Measurements from ENCODE around the gene COPZ2. TPM values are rescaled to one million over a fixed set of nuclear protein-coding genes. Genes with fewer than 3 reads are reported as not detected.

Gene COPZ2
- total RNA-seq, 6 experiments from 2014 or later: 18.9 to 26.6 (median 23.8) TPM

DNA sequence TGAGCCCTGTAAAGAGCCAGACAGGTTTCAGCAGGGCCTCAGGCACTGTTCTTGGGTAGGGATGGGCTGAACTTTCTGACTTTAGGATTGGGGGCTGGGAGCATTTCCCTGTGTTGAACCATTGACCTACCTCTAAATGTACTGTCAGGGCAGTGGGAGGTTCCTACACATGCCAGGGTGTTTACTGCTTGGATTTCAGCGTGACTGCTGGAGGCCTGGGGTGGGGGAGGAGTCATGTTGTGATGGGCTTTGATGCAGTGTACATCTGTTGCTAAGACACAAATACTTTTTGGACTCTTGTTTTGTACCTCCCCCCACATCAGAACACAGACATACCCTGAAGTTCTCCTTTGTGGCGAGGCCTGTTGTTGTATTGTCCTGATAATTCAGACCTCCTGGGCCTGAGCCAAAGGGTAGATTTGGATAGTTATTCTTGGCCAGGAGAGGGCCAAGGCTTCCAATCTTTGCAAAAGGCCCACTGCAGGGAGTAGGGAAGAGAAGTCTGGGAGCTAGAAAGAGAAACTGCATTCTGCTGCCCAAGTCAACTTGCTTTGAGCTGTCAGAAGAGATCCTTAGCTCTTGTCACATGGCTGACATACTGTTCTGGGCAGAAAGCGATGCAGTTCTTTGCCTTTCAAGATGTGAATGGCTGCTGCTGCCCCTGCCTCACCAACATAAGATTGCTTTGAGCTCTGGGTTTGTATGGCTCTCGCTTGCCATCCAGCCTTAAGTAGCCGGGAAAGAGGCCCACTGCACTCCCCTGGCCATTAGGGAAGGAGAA lies 14.3 kb upstream of the COPZ2 start:
- intact Hi-C loops (cut with DNase I): no loop called here
- 18% methylated on average over 3 of the region's 5 CpGs for WGBS (ENCODE audit: insufficient coverage, low coverage, low lambda C conversion rate, missing lambda C conversion rate)
- Histone ChIP-seq H3K27me3 (no peaks in the 10 kb centered on the region), H3K4me1 (peaks cover 2 to 63% (median 28%) of the 10 kb centered on the region in 4 donors), H3K4me3 (peak overlapping the region in 2 of 3 donors; percentile 32 to 83), H3K36me3 (peaks cover 0 to 21% (median 4%) of the 10 kb centered on the region in 4 donors), H3K27ac (peak overlapping the region; percentile 62 to 96 (median 91)), H3K9me3 (no peaks in the 10 kb centered on the region)
- TF ChIP-seq POLR2A (IDR thresholded peaks at IDR 0.05): no peak
- TF ChIP-seq, protein P1, sequence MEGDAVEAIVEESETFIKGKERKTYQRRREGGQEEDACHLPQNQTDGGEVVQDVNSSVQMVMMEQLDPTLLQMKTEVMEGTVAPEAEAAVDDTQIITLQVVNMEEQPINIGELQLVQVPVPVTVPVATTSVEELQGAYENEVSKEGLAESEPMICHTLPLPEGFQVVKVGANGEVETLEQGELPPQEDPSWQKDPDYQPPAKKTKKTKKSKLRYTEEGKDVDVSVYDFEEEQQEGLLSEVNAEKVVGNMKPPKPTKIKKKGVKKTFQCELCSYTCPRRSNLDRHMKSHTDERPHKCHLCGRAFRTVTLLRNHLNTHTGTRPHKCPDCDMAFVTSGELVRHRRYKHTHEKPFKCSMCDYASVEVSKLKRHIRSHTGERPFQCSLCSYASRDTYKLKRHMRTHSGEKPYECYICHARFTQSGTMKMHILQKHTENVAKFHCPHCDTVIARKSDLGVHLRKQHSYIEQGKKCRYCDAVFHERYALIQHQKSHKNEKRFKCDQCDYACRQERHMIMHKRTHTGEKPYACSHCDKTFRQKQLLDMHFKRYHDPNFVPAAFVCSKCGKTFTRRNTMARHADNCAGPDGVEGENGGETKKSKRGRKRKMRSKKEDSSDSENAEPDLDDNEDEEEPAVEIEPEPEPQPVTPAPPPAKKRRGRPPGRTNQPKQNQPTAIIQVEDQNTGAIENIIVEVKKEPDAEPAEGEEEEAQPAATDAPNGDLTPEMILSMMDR (IDR thresholded peaks at IDR 0.05): peak in 1 of 4 donors; percentile 5
- peak; percentile 4 to 42 (median 15) for ATAC-seq
- peak in 2 of 3 donors; percentile 72 to 82 for DNase-seq

DNA sequence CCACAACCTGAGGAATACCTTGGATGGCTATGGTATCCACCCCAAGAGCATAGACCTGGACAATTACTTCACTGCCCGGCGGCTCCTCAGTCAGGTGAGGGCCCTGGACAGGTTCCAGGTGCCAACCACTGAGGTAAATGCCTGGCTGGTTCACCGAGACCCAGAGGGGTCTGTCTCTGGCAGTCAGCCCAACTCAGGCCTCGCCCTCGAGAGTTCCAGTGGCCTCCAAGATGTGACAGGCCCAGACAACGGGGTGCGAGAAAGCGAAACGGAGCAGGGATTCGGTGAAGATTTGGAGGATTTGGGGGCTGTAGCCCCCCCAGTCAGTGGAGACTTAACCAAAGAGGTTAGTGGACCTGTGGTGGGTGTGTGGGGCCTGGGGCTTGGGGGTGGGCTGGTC lies 13.7 kb upstream of the COPZ2 start:
- DNase-seq: peak in 1 of 3 donors; percentile 59
- 39% methylated on average over 7 of the region's 10 CpGs for WGBS (ENCODE audit: insufficient coverage, low coverage, low lambda C conversion rate, missing lambda C conversion rate)
- intact Hi-C loops (cut with DNase I): no loop called here

DNA sequence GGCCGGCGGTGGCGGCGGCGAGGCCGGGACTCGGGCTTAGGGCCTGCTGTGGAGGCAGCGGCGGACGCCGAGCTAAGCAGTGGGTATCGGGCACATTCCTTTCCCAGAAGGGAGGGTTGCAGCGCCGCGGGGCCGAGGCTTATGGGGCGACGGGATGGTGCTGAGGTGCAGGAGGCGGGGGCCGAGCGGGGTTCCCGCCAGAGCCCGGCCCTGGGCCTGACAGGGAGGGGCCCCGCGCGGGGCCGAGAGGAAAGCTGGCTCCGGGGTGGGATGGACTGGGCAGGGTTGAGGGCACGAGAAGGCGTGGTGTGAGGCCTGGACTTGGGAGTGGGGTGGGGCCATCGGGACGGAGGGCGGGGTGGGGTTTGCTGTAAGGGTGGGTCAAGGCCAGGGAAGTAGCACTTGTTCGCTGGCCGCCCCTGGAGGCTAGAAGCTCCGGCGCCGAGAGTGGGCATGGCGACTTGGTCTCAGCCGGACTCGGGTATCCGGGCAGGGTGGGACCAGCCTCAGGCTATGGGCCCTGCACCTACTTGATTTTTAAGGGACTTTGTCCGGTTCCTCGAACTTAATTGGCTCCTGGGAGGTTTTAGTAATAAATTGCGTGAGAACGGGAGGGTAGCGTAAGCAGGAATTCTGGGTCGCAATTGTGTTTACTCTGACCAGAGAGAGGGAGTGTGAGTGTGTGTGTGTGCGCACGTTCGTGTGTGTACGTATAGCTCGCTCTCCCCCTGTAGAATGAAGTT lies 11.0 kb upstream of the COPZ2 start:
- peaks cover 0 to 11% (median 0%) of the 10 kb centered on the region in 4 donors for H3K36me3 ChIP-seq
- peaks cover 2 to 48% (median 18%) of the 10 kb centered on the region in 4 donors for H3K4me1 ChIP-seq
- ATAC-seq: peak; percentile 71 to 84 (median 74)
- H3K4me3 ChIP-seq: peak overlapping the region; percentile 66 to 88 (median 83)
- no peaks in the 10 kb centered on the region for H3K9me3 ChIP-seq
- WGBS (ENCODE audit: insufficient coverage, low coverage, low lambda C conversion rate, missing lambda C conversion rate): 0% methylated on average over 33 of the region's 53 CpGs
- DNase-seq: peak; percentile 95 to 97 (median 97)
- H3K27me3 ChIP-seq: no peaks in the 10 kb centered on the region
- peak; percentile 88 for TF ChIP-seq POLR2A (IDR thresholded peaks at IDR 0.05)
- TF ChIP-seq, protein P1 (IDR thresholded peaks at IDR 0.05): no peak
- peak overlapping the region; percentile 91 to 96 (median 94) for H3K27ac ChIP-seq
- intact Hi-C loops (cut with DNase I): no loop called here

More for the DNA sequence above, 13.7 kb upstream of the COPZ2 start:
- Histone ChIP-seq H3K27me3 (no peaks in the 10 kb centered on the region), H3K4me3 (peak overlapping the region in 2 of 3 donors; percentile 15 to 83), H3K4me1 (peaks cover 2 to 69% (median 28%) of the 10 kb centered on the region in 4 donors), H3K27ac (peak overlapping the region; percentile 62 to 96 (median 91)), H3K9me3 (no peaks in the 10 kb centered on the region), H3K36me3 (peaks cover 0 to 15% (median 1%) of the 10 kb centered on the region in 4 donors)
- ATAC-seq: no peak
- no peak for TF ChIP-seq POLR2A (IDR thresholded peaks at IDR 0.05)
- TF ChIP-seq, protein P1 (IDR thresholded peaks at IDR 0.05): no peak

DNA sequence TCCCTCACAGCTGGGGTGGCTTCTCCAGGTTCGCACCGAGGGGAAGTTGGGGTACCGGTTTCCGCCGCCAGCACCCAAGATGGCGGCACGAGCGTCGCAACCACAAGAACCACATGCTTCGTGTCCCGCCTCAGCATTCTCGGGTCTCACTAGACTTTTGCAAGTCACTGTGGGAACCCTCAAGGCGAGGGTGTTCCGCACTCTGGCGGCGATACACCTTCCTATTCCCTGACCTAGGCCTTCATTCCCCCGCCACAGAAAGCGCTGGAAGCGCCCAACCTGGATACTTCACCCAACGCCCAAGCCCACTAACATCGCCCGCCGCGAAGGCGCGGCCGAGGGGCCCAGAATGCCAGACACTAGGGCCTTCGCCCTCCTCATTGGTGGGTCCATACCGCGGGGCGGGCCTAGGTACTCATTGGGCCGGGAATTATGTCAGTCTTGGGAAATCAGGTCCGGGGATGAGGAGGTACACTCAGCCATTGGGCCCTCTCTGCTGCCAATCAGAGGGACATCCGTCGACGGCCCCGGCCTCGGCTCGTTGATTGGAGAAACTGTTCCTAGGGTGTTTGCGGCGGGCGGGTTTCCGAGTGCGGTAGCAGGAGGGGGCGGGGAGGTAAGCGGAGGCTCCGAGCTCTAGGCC lies 10.3 kb upstream of the COPZ2 start, which contains the start of gene NFE2L1:
Gene NFE2L1, plus strand, starts transcription at position 619 of the 643 bp plus-strand sequence. CDS start 2,760 bp downstream, outside the sequence.
- Histone ChIP-seq H3K4me1 (peaks cover 2 to 41% (median 15%) of the 10 kb centered on the region in 4 donors), H3K27ac (peak within 1 kb of the TSS; percentile 91 to 96 (median 94)), H3K9me3 (no peaks in the 10 kb centered on the region), H3K27me3 (no peaks in the 10 kb centered on the region), H3K36me3 (peaks cover 0 to 11% (median 0%) of the 10 kb centered on the region in 4 donors), H3K4me3 (peak within 1 kb of the TSS; percentile 66 to 88 (median 83))
- peak; percentile 99 to 100 (median 100) for DNase-seq
- intact Hi-C loops (cut with DNase I): no loop called here
- ATAC-seq: peak; percentile 81 to 91 (median 82)
- 0% methylated on average over 36 of the region's 47 CpGs for WGBS (ENCODE audit: insufficient coverage, low coverage, low lambda C conversion rate, missing lambda C conversion rate)
- peak; percentile 66 for TF ChIP-seq POLR2A (IDR thresholded peaks at IDR 0.05)
- TF ChIP-seq, protein P1 (IDR thresholded peaks at IDR 0.05): no peak
